ENCODE data around the gene NANP. TPM values are rescaled to one million over a fixed set of nuclear protein-coding genes. Genes with fewer than 3 reads are reported as not detected.

NANP gene
- total and polyA plus RNA-seq, 2 of the 4 experiments (the other 2 are of a cell fraction), result 4.9 to 7.2 TPM

DNA sequence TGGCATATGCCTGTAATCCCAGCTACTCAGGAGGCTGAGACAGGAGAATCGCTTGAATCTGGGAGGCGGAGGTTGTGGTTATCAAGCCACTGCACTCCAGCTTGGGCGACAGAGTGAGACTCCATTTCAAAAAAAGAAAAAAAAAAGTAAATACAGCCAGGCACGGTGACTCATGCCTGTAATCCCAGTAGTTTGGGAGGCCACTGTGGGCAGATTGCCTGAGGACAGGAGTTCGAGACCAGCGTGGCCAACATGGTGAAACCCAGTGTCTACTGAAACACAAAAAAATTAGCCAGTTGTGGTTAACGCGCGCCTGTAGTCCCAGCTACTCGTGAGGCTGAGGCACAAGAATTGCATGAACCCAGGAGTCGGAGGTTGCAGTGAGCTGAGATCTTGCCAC is 36.9 kb downstream of the NANP start:
- Histone ChIP-seq H3K27ac (ENCODE audit: insufficient read depth, low read length) (no peak overlapping the region), H3K9me1 (ENCODE audit: insufficient read depth, low read length) (no peaks in the 10 kb centered on the region; the same call in 1 of the 2 replicates), H2BK15ac (ENCODE audit: low read depth, low read length) (no peak overlapping the region), H3K4me3 (ENCODE audit: insufficient read depth, low read depth, low read length) (no peak overlapping the region), H3K36me3 (ENCODE audit: control insufficient read depth, insufficient read depth, low read length) (no peaks in the 10 kb centered on the region), H2BK120ac (ENCODE audit: low read depth, low read length) (no peak overlapping the region), H3K23ac (ENCODE audit: low read depth, low read length) (no peak overlapping the region), H3K9ac (ENCODE audit: low read depth, low read length) (no peak overlapping the region), H2BK5ac (ENCODE audit: low read depth, low read length, poor library complexity, severe bottlenecking) (no peak overlapping the region), H4K91ac (ENCODE audit: insufficient read depth, low read depth, low read length) (no peak overlapping the region), H3K4me1 (ENCODE audit: control insufficient read depth, insufficient read depth, low read length) (peaks cover 4% of the 10 kb centered on the region), H3K18ac (ENCODE audit: low read depth, low read length) (no peak overlapping the region), H3K4me2 (ENCODE audit: low read depth, low read length) (no peak overlapping the region), H2AK5ac (ENCODE audit: low read depth, low read length) (no peak overlapping the region), H2AFZ (replicated peaks; ENCODE audit: low read length, poor library complexity) (no peak overlapping the region), H3K56ac (ENCODE audit: extremely low read depth, insufficient read depth, low read length) (no peak overlapping the region), H2AK9ac (replicated peaks; ENCODE audit: low read depth, low read length, poor library complexity) (no peak overlapping the region), H3K4ac (ENCODE audit: low read depth, low read length) (no peak overlapping the region), H4K5ac (ENCODE audit: low read depth, low read length) (no peak overlapping the region), H3K79me1 (ENCODE audit: low read depth in 1 of 2, low read length in 2 of 2) (peaks cover 4 to 22% of the 10 kb centered on the region in 2 experiments), H3K14ac (replicated peaks; ENCODE audit: low read depth, low read length) (no peak overlapping the region), H4K8ac (ENCODE audit: low read depth in 2 of 2, low read length in 2 of 2) (no peak overlapping the region), H4K20me1 (ENCODE audit: insufficient read depth, low read length) (no peaks in the 10 kb centered on the region), H2BK20ac (ENCODE audit: low read depth, low read length) (no peak overlapping the region), H3K9me3 (ENCODE audit: control insufficient read depth, insufficient read depth, low read length) (no peaks in the 10 kb centered on the region), H3K27me3 (ENCODE audit: control insufficient read depth, insufficient read depth, low read length) (no peaks in the 10 kb centered on the region)
- in situ Hi-C loops (cut with MboI; ENCODE audit: low sequenced_read_pairs) (loop anchor here (25.0 kb wide), 1 partner anchor 600 kb away; the partner anchor contains the start of gene APMAP), intact Hi-C loops (cut with micrococcal nuclease) (no loop called here), dilution Hi-C loops (cut with HindIII; ENCODE audit: low sequenced_read_pairs, unreplicated experiment) (no loop called here)
- ChIA-PET POLR2A (ENCODE audit: unreplicated experiment) (interaction anchor here (0.6 kb wide), 1 partner anchor 47 kb away, joined by 9 read pairs; no protein-coding TSS in a partner anchor), CTCF (interaction anchor here (0.9 kb wide), 1 partner anchor 12 kb away, joined by 3 read pairs; no protein-coding TSS in a partner anchor)
- no TSS peak for BruUV-seq (replicated peaks)
- TF ChIP-seq RFX5 (IDR thresholded peaks at IDR 0.05; ENCODE audit: low read depth, low read length) (no peak), FOS (IDR thresholded peaks at IDR 0.05; ENCODE audit: low read depth, low read length) (no peak), MAZ (IDR thresholded peaks at IDR 0.05; ENCODE audit: borderline replicate concordance, low read depth, low read length) (no peak), NFE2L2 (IDR thresholded peaks at IDR 0.05; ENCODE audit: low read depth, low read length) (no peak), RAD21 (IDR thresholded peaks at IDR 0.05; ENCODE audit: low read length) (no peak), SMC3 (IDR thresholded peaks at IDR 0.05; ENCODE audit: low read depth, low read length) (no peak), RCOR1 (IDR thresholded peaks at IDR 0.05; ENCODE audit: insufficient replicate concordance, low read length) (no peak), CEBPB (IDR thresholded peaks at IDR 0.05; ENCODE audit: low read depth, low read length) (no peak), CHD1 (IDR thresholded peaks at IDR 0.05; ENCODE audit: low read depth, low read length) (no peak), MAFK (IDR thresholded peaks at IDR 0.05; ENCODE audit: low read depth, low read length) (no peak), MXI1 (IDR thresholded peaks at IDR 0.05; ENCODE audit: borderline replicate concordance, low read depth, low read length) (no peak), BHLHE40 (IDR thresholded peaks at IDR 0.05; ENCODE audit: low read depth, low read length) (no peak)
- TF ChIP-seq, protein P1, sequence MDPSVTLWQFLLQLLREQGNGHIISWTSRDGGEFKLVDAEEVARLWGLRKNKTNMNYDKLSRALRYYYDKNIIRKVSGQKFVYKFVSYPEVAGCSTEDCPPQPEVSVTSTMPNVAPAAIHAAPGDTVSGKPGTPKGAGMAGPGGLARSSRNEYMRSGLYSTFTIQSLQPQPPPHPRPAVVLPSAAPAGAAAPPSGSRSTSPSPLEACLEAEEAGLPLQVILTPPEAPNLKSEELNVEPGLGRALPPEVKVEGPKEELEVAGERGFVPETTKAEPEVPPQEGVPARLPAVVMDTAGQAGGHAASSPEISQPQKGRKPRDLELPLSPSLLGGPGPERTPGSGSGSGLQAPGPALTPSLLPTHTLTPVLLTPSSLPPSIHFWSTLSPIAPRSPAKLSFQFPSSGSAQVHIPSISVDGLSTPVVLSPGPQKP (IDR thresholded peaks at IDR 0.05; ENCODE audit: borderline replicate concordance, low read depth, low read length), result no peak
- TF ChIP-seq, protein P2, sequence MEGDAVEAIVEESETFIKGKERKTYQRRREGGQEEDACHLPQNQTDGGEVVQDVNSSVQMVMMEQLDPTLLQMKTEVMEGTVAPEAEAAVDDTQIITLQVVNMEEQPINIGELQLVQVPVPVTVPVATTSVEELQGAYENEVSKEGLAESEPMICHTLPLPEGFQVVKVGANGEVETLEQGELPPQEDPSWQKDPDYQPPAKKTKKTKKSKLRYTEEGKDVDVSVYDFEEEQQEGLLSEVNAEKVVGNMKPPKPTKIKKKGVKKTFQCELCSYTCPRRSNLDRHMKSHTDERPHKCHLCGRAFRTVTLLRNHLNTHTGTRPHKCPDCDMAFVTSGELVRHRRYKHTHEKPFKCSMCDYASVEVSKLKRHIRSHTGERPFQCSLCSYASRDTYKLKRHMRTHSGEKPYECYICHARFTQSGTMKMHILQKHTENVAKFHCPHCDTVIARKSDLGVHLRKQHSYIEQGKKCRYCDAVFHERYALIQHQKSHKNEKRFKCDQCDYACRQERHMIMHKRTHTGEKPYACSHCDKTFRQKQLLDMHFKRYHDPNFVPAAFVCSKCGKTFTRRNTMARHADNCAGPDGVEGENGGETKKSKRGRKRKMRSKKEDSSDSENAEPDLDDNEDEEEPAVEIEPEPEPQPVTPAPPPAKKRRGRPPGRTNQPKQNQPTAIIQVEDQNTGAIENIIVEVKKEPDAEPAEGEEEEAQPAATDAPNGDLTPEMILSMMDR (conservative IDR thresholded peaks at IDR 0.05; ENCODE audit: low read depth, low read length), result no peak
- TF ChIP-seq, protein P3, sequence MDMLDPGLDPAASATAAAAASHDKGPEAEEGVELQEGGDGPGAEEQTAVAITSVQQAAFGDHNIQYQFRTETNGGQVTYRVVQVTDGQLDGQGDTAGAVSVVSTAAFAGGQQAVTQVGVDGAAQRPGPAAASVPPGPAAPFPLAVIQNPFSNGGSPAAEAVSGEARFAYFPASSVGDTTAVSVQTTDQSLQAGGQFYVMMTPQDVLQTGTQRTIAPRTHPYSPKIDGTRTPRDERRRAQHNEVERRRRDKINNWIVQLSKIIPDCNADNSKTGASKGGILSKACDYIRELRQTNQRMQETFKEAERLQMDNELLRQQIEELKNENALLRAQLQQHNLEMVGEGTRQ (IDR thresholded peaks at IDR 0.05; ENCODE audit: low read depth, low read length), result no peak
- ATAC-seq (ENCODE audit: low read depth) (no peak), DNase-seq (peak; percentile 28)
- WGBS, 2 experiments (ENCODE audit: extremely low coverage in 2 of 2, insufficient read length in 1 of 2), result 97% methylated on average over 5 of the region's 11 CpGs; no CpG with 5 or more reads in 1 of the 2 experiments
